SK-N-SH (cell line): Measurements from ENCODE around the gene TSC22D1. TPM values are rescaled to one million over a fixed set of nuclear protein-coding genes. Genes with fewer than 3 reads are reported as not detected.

ENCODE experiments used
- CTCF ChIA-PET: fragments of 300-600, 350-600 bp; formaldehyde crosslinking; extraction: SDS; loops from one replicate; lab custom pipeline; 2021; lab: Yijun Ruan, JAX
- POLR2A ChIA-PET: fragments of 350-600 bp; sonication (Branson Sonifier 250); formaldehyde crosslinking; extraction: SDS; loops from one replicate; lab custom pipeline; 2020; ENCODE audit warnings: antibody characterized with exemption, inconsistent platforms; lab: Yijun Ruan, JAX
- DNase-seq: peaks from one replicate; pipeline ENCODE4 v3.0.0; 2012
- H2AFZ ChIP-seq: fragments of 200-600 bp; sonication (generic); 2 replicates; pipeline ENCODE4 v1.8.1; 2016; ENCODE audit warnings: antibody characterized with exemption, mild to moderate bottlenecking, low read depth
- H3F3A ChIP-seq: fragments of 200-600 bp; sonication (generic); replicated peaks from 2 replicates; pipeline ENCODE3; 2016; ENCODE audit warnings: antibody characterized with exemption, mild to moderate bottlenecking; ENCODE audit not compliant: insufficient read depth
- H3K27ac ChIP-seq, 2 experiments: fragments of 200-500 bp in 1 of 2; fragments of 200-600 bp in 1 of 2; sonication (Bioruptor generic) in 1 of 2; sonication (generic), shearing (Covaris generic) in 1 of 2; 2 replicates each; pipeline versions ENCODE4 v1.5.1 to v1.6.1; 2014 to 2016; ENCODE audit warnings: low read depth in 2 of 2, inconsistent platforms in 1 of 2, low read length in 1 of 2, mild to moderate bottlenecking in 1 of 2, mixed read lengths in 1 of 2
- H3K27me3 ChIP-seq: fragments of 200-600 bp; sonication (generic), shearing (Covaris generic); 2 replicates; pipeline ENCODE4 v1.6.1; 2016; ENCODE audit warnings: mixed run types; ENCODE audit not compliant: insufficient read depth
- H3K36me3 ChIP-seq, 2 experiments: fragments of 200-500 bp in 1 of 2; fragments of 200-600 bp in 1 of 2; sonication (Bioruptor generic) in 1 of 2; sonication (generic) in 1 of 2; replicated peaks in 1 of 2; 2 replicates each; pipeline versions ENCODE3 to v1.5.1; 2014 to 2016; ENCODE audit warnings: low read length in 1 of 2, mild to moderate bottlenecking in 1 of 2; ENCODE audit not compliant: insufficient read depth in 2 of 2, control insufficient read depth in 1 of 2
- H3K4me1 ChIP-seq, 2 experiments: fragments of 200-500 bp in 1 of 2; fragments of 200-600 bp in 1 of 2; sonication (Bioruptor generic) in 1 of 2; sonication (generic), shearing (Covaris generic) in 1 of 2; 2 replicates each; pipeline versions ENCODE4 v1.5.1 to v1.6.1; 2014 to 2016; ENCODE audit warnings: low read depth in 1 of 2, low read length in 1 of 2, mixed run types in 1 of 2; ENCODE audit not compliant: insufficient read depth in 2 of 2, control insufficient read depth in 1 of 2
- H3K4me2 ChIP-seq: fragments of 200-600 bp; sonication (generic), shearing (Covaris generic); 2 replicates; pipeline ENCODE4 v1.6.1; 2017; ENCODE audit warnings: mixed run types
- H3K4me3 ChIP-seq, 2 experiments: fragments of 200-500 bp in 1 of 2; fragments of 200-600 bp in 1 of 2; sonication (Bioruptor generic) in 1 of 2; sonication (generic), shearing (Covaris generic) in 1 of 2; 2 replicates each; pipeline versions ENCODE4 v1.5.1 to v1.8.1; 2014 to 2016; ENCODE audit warnings: low read depth in 2 of 2, inconsistent platforms in 1 of 2, low read length in 1 of 2, mild to moderate bottlenecking in 1 of 2, mixed read lengths in 1 of 2, moderate library complexity in 1 of 2
- H3K79me2 ChIP-seq: fragments of 200-600 bp; sonication (generic); 2 replicates; pipeline ENCODE4 v1.8.1; 2017; ENCODE audit warnings: mild to moderate bottlenecking; ENCODE audit not compliant: insufficient read depth
- H3K9ac ChIP-seq: fragments of 200-600 bp; sonication (generic); 2 replicates; pipeline ENCODE4 v1.6.1; 2017; ENCODE audit warnings: mixed run types
- H3K9me2 ChIP-seq: fragments of 200-600 bp; sonication (generic); 2 replicates; pipeline ENCODE4 v1.6.1; 2017; ENCODE audit warnings: mixed run types
- H3K9me3 ChIP-seq: fragments of 200-600 bp; sonication (generic); 2 replicates; pipeline ENCODE4 v1.6.1; 2017; ENCODE audit warnings: mixed run types, mild to moderate bottlenecking, moderate library complexity
- H4K20me1 ChIP-seq: fragments of 200-600 bp; sonication (generic); 2 replicates; pipeline ENCODE4 v1.6.1; 2017; ENCODE audit warnings: mild to moderate bottlenecking, mixed run types; ENCODE audit not compliant: insufficient read depth
- CHD2 ChIP-seq: fragments of 150-350 bp; IDR thresholded peaks from 2 replicates; pipeline ENCODE4 v1.6.1; 2018; ENCODE audit warnings: low read length; ENCODE audit not compliant: partially characterized antibody
- CTCF ChIP-seq: fragments of 200-600 bp; sonication (generic); IDR thresholded peaks from 2 replicates; pipeline ENCODE4 v1.6.1; 2017; ENCODE audit warnings: antibody characterized with exemption, mild to moderate bottlenecking, moderate library complexity
- ELF1 ChIP-seq: IDR thresholded peaks from 2 replicates; pipeline ENCODE4 v1.4.0; 2012
- EP300 ChIP-seq, 2 experiments: IDR thresholded peaks; 2 replicates each; pipeline versions ENCODE4 v1.4.0 to v1.6.1; 2012; ENCODE audit warnings: borderline replicate concordance in 1 of 2, low read depth in 1 of 2, low read length in 1 of 2
- FOSL2 ChIP-seq: IDR thresholded peaks from 2 replicates; pipeline ENCODE4 v1.4.0; 2012; ENCODE audit warnings: low read depth, mild to moderate bottlenecking, moderate library complexity, borderline replicate concordance
- GABPA ChIP-seq: IDR thresholded peaks from 2 replicates; pipeline ENCODE4 v1.4.0; 2012; ENCODE audit warnings: low read depth, mild to moderate bottlenecking
- IRF3 ChIP-seq: fragments of 150-350 bp; IDR thresholded peaks from 2 replicates; pipeline ENCODE4 v1.6.1; 2016; ENCODE audit warnings: mild to moderate bottlenecking, low read depth, low read length
- MXI1 ChIP-seq: IDR thresholded peaks from 2 replicates; pipeline ENCODE4 v1.6.1; 2012; ENCODE audit warnings: mild to moderate bottlenecking, low read depth, low read length, improper control_type of control experiment
- NRF1 ChIP-seq: IDR thresholded peaks from 2 replicates; pipeline ENCODE4 v1.6.1; 2012; ENCODE audit warnings: low read depth, mild to moderate bottlenecking, low read length
- POLR2AphosphoS5 ChIP-seq: IDR thresholded peaks from 2 replicates; pipeline ENCODE4 v1.6.1; 2012; ENCODE audit warnings: low read depth, low read length
- RAD21 ChIP-seq: IDR thresholded peaks from 2 replicates; pipeline ENCODE4 v1.6.1; 2012; ENCODE audit warnings: mild to moderate bottlenecking, low read length
- RCOR1 ChIP-seq: fragments of 150-350 bp; IDR thresholded peaks from 2 replicates; pipeline ENCODE4 v1.6.1; 2017; ENCODE audit warnings: antibody characterized with exemption, low read length
- RFX5 ChIP-seq: IDR thresholded peaks from 2 replicates; pipeline ENCODE4 v1.6.1; 2012; ENCODE audit warnings: mild to moderate bottlenecking, improper control_type of control experiment, low read length
- SIN3A ChIP-seq: IDR thresholded peaks from 2 replicates; pipeline ENCODE4 v1.6.1; 2012; ENCODE audit warnings: low read depth, mild to moderate bottlenecking, low read length, moderate library complexity, borderline replicate concordance
- SMC3 ChIP-seq: IDR thresholded peaks from 2 replicates; pipeline ENCODE4 v1.6.1; 2012; ENCODE audit warnings: low read depth, low read length, improper control_type of control experiment
- TAF1 ChIP-seq: IDR thresholded peaks from 2 replicates; pipeline ENCODE4 v1.6.1; 2012; ENCODE audit warnings: low read depth, mild to moderate bottlenecking, low read length, moderate library complexity, borderline replicate concordance
- TCF12 ChIP-seq: IDR thresholded peaks from 2 replicates; pipeline ENCODE4 v1.4.0; 2012
- TEAD4 ChIP-seq: IDR thresholded peaks from 2 replicates; pipeline ENCODE4 v1.4.0; 2012; ENCODE audit warnings: mild to moderate bottlenecking, borderline replicate concordance; ENCODE audit not compliant: insufficient read depth
- USF1 ChIP-seq: IDR thresholded peaks from 2 replicates; pipeline ENCODE4 v1.4.0; 2012; ENCODE audit warnings: low read depth, borderline replicate concordance
- USF2 ChIP-seq: fragments of 150-350 bp; IDR thresholded peaks from 2 replicates; pipeline ENCODE4 v1.6.1; 2017; ENCODE audit warnings: antibody characterized with exemption, low read length, low read depth, borderline replicate concordance
- YY1 ChIP-seq: IDR thresholded peaks from 2 replicates; pipeline ENCODE4 v1.4.0; 2012; ENCODE audit warnings: low read depth, mild to moderate bottlenecking
- WGBS: methylation state at CpG from one replicate; pipeline ENCODE4 v1.1.6; 2017; ENCODE audit warnings: low lambda C conversion rate; 5-methylcytosine and 5-hydroxymethylcytosine counted together
- polyA plus RNA-seq, 3 experiments: library from polyadenylated mRNA; depleted of rRNA; stranded (reverse); fragments of >200 nt; gene quantifications; 2 replicates each; pipeline ENCODE4 v1.2.3, GENCODE V29; 2012

TSC22D1 gene
- polyA plus RNA-seq, 1 of the 3 experiments (the other 2 are of a cell fraction), result 137 TPM

GRCh38 chr13:44508562-44509077 lies 67.5 kb downstream of the TSC22D1 start:
- H3K27me3 ChIP-seq, result no peaks in the 10 kb centered on the region
- WGBS, result 97% methylated on average over 3 of the region's 3 CpGs
- no peaks in the 10 kb centered on the region; a peak in 1 of 4 replicates for H3K4me1 ChIP-seq
- no peak for DNase-seq
- H3K27ac ChIP-seq, result no peak overlapping the region
- 0 out of 2 replicates have a peak, but pooled peaks cover 4% of the 10 kb centered on the region for H4K20me1 ChIP-seq
- no peak overlapping the region for H3K9ac ChIP-seq
- ChIA-PET CTCF (no interaction called here), POLR2A (no interaction called here)
- no peaks in the 10 kb centered on the region for H3K9me2 ChIP-seq
- no peak overlapping the region for H3K4me3 ChIP-seq
- no peak overlapping the region for H2AFZ ChIP-seq
- no peaks in the 10 kb centered on the region for H3K9me3 ChIP-seq
- peaks cover 33% of the 10 kb centered on the region for H3K79me2 ChIP-seq
- no peaks in the 10 kb centered on the region for H3F3A ChIP-seq
- no peak overlapping the region for H3K4me2 ChIP-seq
- no peak for TF ChIP-seq CHD2
- TF ChIP-seq YY1, result no peak
- TF ChIP-seq SIN3A, result no peak
- no peak for TF ChIP-seq TCF12
- TF ChIP-seq FOSL2, result no peak
- TF ChIP-seq SMC3, result no peak
- TF ChIP-seq IRF3, result no peak
- TF ChIP-seq EP300 (IDR thresholded peaks at IDR 0.05; ENCODE audit: borderline replicate concordance in 1 of 2, low read depth in 1 of 2, low read length in 1 of 2), result no peak
- TF ChIP-seq ELF1, result no peak
- TF ChIP-seq USF2, result no peak
- no peak for TF ChIP-seq RCOR1
- no peak for TF ChIP-seq GABPA
- TF ChIP-seq TAF1, result no peak
- peaks cover 7 to 14% of the 10 kb centered on the region in 2 experiments for H3K36me3 ChIP-seq

GRCh38 chr13:44507639-44508038 lies 68.5 kb downstream of the TSC22D1 start:
- H3K4me2 ChIP-seq, result no peak overlapping the region
- H3K79me2 ChIP-seq, result peaks cover 28% of the 10 kb centered on the region
- H2AFZ ChIP-seq, result no peak overlapping the region
- no peaks in the 10 kb centered on the region for H3K9me2 ChIP-seq
- H3K27me3 ChIP-seq, result no peaks in the 10 kb centered on the region
- no peak overlapping the region for H3K9ac ChIP-seq
- H3K4me1 ChIP-seq, result no peaks in the 10 kb centered on the region; a peak in 1 of 4 replicates
- ChIA-PET POLR2A (no interaction called here), CTCF (interaction anchor here (0.6 to 0.7 kb wide), 2 partner anchors 309 to 376 kb away, joined by 3 to 4 read pairs; no protein-coding TSS in a partner anchor)
- H3K36me3 ChIP-seq, result peaks cover 0 to 10% of the 10 kb centered on the region in 2 experiments
- 0 out of 2 replicates have a peak, but pooled peaks cover 4% of the 10 kb centered on the region for H4K20me1 ChIP-seq
- no peak overlapping the region for H3K27ac ChIP-seq
- no peak for DNase-seq
- H3K9me3 ChIP-seq, result no peaks in the 10 kb centered on the region
- 92% methylated on average over 4 of the region's 4 CpGs for WGBS
- TF ChIP-seq GABPA (no peak), FOSL2 (no peak), TEAD4 (no peak), TCF12 (no peak), POLR2AphosphoS5 (no peak), RCOR1 (no peak), CTCF (no peak), NRF1 (no peak), RAD21 (no peak), IRF3 (no peak), RFX5 (no peak), USF1 (no peak), TAF1 (no peak), SIN3A (no peak), MXI1 (no peak), YY1 (no peak)
- no peak overlapping the region for H3K4me3 ChIP-seq
- H3F3A ChIP-seq, result no peaks in the 10 kb centered on the region
